Measurements from ENCODE around the gene IGFBP4.

Gene IGFBP4

GRCh38 chr17:40457369-40457768, 14.1 kb downstream of the IGFBP4 start:
- no peak for DNase-seq (ENCODE audit: insufficient read length, low spot score)
- no peak for TF ChIP-seq CTCF (IDR thresholded peaks at IDR 0.05; ENCODE audit: insufficient read depth, missing control alignments)
- FAIRE-seq = no peak

DNA sequence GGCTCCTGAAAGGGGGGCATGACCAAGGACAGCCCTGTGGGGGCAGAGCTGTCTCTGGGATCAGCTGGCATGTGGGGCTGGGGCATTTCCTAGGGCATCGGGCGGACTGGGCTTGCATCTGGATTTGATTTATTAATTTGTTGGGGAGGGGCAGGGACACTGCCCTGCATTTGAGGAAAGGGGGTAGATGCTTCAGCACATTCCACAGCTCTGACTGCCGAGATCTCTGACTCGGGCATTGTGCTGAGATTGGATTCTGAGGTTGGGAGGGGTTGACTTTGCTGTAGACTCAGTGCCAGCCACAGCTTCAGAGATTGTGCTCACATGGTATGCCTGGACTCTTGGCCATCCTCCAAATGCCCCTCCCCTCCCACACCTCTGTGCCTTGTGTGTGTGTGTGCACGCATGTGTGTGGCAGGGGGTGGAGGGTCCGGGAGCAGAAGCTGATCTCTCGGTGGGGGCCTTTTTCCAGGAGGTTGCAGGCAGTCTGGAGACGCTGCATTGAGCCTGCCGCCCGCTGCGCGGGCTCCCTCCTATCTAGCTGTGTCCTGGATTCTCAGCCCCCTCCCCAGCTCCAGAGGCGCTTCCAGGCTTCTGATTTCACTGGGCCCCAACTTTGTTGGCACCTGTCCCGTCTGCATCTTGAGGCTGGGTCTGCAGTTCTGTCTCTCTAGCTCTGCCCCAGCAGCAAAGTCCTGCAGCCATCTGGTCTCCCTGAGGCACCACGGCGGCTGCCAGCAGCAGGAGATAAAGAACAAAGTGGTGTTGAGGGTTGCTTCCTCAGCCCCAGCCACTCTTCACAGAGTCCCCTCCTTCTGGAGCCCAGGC, 14.9 kb downstream of the IGFBP4 start:
- TF ChIP-seq CTCF (IDR thresholded peaks at IDR 0.05; ENCODE audit: insufficient read depth, missing control alignments) = no peak
- FAIRE-seq = no peak
- no peak for DNase-seq (ENCODE audit: insufficient read length, low spot score)

DNA sequence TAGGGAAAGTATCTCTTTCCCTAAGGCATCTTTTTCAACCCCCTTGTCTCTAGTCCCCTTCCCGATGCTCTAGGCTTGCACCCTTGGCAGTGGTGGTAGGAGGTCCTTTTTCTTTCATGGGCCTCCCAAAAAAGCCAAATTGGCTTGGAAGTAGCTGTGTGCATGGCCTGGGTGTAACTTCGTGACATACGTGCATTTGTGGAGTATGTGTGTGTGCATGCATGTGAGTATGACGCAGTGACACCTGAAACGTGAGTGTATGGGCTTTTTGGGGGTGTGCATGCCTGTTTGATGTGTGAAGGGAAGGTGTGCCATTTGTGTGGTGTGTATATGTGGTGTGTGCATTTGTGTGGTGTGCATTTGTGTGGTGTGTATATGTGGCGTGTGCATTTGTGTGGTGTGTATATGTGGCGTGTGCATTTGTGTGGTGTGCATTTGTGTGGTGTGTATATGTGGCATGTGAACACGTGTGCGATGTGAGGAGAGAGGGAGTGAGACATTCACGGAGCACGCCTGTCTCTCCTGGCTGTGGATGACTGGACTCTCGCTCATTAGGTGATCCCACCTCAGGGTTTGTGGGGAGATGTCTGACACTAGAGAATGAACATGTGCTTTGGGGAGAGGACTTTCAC, 15.7 kb downstream of the IGFBP4 start:
- no peak for DNase-seq (ENCODE audit: insufficient read length, low spot score)
- TF ChIP-seq CTCF (IDR thresholded peaks at IDR 0.05; ENCODE audit: insufficient read depth, missing control alignments) = no peak
- no peak for FAIRE-seq

DNA sequence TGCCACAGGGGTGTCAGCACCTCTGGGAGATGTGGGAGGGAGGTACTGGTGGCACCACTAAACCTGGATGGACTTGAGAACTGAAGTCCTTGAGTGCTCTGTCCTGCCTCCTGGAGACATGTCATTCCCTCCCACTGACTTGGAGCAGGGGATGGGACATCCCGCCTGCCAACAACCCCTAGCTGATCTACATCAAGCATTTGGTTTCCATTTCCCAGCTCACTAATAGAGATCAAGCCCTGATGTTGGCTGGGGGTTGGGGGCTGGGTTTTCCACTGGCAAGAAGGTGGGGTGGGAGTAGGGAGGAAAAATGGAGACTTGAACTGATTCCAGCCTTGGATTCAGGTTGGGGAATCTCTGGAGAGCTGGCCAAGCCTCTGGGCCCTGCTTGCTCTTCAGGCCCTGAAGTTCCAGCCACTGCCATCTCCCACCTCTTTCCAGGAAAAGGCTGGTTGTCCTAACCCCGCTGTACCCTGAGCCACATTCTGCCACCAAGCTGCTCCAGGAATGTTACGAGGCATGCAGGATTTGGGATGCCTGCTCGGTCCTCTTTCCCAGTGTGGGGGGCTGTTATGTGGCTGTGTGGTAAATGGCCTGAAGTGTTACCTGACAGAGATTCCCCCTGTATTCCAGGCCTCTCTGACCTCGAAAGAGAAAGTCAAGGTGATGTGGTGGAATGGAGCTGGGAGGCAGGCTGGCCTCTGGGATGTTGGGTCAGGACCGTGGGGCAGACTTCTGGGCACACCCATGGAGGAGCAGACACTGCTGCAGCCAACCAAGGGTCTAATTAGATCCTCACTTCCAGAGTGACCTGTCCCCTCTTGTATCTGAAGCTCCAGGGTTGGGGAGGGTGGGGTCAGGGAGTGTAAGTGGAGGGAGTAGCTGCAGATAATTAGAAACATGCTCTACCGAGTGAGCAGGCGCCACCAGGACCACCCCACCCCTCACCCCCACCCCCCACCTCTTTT, 16.7 kb downstream of the IGFBP4 start:
- DNase-seq (ENCODE audit: insufficient read length, low spot score) = no peak
- no peak for TF ChIP-seq CTCF (IDR thresholded peaks at IDR 0.05; ENCODE audit: insufficient read depth, missing control alignments)
- no peak for FAIRE-seq

GRCh38 chr17:40460604-40460967, 17.3 kb downstream of the IGFBP4 start:
- FAIRE-seq = no peak
- no peak for DNase-seq (ENCODE audit: insufficient read length, low spot score)

More at GRCh38 chr17:40460604-40460967, 17.3 kb downstream of the IGFBP4 start:
- TF ChIP-seq CTCF (IDR thresholded peaks at IDR 0.05; ENCODE audit: insufficient read depth, missing control alignments) = no peak

Data from D721Med (cell line).